ENCODE results near the gene MRPS9.

Gene MRPS9

GRCh38 chr2:105117565-105117964 is 79.7 kb downstream of the MRPS9 start:
- DNase-seq (ENCODE audit: low spot score), result no peak
- TF ChIP-seq, protein P1, sequence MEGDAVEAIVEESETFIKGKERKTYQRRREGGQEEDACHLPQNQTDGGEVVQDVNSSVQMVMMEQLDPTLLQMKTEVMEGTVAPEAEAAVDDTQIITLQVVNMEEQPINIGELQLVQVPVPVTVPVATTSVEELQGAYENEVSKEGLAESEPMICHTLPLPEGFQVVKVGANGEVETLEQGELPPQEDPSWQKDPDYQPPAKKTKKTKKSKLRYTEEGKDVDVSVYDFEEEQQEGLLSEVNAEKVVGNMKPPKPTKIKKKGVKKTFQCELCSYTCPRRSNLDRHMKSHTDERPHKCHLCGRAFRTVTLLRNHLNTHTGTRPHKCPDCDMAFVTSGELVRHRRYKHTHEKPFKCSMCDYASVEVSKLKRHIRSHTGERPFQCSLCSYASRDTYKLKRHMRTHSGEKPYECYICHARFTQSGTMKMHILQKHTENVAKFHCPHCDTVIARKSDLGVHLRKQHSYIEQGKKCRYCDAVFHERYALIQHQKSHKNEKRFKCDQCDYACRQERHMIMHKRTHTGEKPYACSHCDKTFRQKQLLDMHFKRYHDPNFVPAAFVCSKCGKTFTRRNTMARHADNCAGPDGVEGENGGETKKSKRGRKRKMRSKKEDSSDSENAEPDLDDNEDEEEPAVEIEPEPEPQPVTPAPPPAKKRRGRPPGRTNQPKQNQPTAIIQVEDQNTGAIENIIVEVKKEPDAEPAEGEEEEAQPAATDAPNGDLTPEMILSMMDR (IDR thresholded peaks at IDR 0.05; ENCODE audit: extremely low read depth, missing control alignments), result no peak

DNA sequence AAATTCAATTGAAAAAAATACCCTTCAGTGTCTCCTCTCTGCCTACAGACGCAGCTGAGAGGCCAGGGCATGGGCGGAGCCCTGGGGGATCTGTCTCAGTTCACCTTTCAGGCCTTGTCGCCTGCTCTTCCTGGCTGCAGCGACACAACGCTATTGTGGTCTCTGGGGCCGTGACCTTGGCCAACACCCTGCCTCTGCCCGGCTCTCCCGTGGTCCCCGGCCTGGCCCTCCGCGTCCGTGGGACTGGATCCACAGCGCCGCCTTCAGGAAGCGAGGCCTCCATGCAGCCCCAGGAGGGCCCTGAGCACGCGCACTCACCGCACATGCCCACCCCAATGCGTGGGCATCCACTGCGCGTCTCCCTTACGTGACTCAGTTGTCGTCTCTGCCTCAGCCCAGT is 81.1 kb downstream of the MRPS9 start:
- TF ChIP-seq, protein P1 (IDR thresholded peaks at IDR 0.05; ENCODE audit: extremely low read depth, missing control alignments), result no peak
- DNase-seq (ENCODE audit: low spot score), result no peak

DNA sequence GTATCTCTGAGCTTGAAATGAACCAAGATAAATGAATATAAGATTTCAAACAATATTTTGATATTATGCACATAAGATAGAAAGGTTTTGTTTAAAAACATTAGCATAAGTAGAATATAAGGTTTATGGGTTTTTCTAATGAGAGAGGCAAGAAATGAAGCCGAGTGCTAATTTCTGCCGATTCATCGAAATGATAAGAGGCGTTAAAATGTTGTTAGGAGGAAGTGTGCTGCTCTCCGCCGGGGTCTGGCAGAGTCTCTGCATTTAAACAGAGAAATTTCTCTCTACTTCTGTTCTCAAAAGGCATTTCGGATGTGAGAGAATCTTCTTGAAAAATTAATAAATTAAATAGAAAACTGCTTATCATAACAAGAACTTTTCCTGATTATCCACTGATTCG is 83.6 kb downstream of the MRPS9 start:
- TF ChIP-seq, protein P1 (IDR thresholded peaks at IDR 0.05; ENCODE audit: extremely low read depth, missing control alignments), result no peak
- DNase-seq (ENCODE audit: low spot score), result no peak

- DNase-seq (ENCODE audit: low spot score), result no peak
- TF ChIP-seq, protein P1 (IDR thresholded peaks at IDR 0.05; ENCODE audit: extremely low read depth, missing control alignments), result no peak
Measured at GRCh38 chr2:105125428-105125827, 87.6 kb downstream of the MRPS9 start.

DNA sequence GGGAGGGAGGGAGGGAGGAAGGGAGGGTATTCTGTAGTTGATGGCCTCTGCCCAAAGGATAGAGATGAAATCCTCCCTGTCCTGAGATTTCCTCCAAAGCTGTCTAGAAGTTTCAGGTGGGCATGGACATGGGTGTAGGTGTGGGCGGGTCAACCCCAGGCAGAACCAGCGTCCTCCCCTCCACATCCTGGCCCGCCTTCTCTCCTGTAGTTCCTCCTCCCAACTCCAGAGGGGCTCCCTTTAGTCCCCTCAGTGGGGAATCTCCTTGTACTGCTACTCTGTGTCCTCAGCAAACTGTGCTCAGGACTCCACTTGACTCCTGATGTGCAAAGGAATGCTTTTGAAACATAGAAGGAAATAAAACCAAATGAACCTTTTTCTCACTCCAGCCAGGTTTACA is 88.1 kb downstream of the MRPS9 start:
- DNase-seq (ENCODE audit: low spot score), result no peak

GRCh38 chr2:105126336-105126735 is 88.5 kb downstream of the MRPS9 start:
- TF ChIP-seq, protein P1 (IDR thresholded peaks at IDR 0.05; ENCODE audit: extremely low read depth, missing control alignments), result no peak
- no peak for DNase-seq (ENCODE audit: low spot score)

More for the DNA sequence above, 88.1 kb downstream of the MRPS9 start:
- TF ChIP-seq, protein P1 (IDR thresholded peaks at IDR 0.05; ENCODE audit: extremely low read depth, missing control alignments), result no peak

- TF ChIP-seq, protein P1 (IDR thresholded peaks at IDR 0.05; ENCODE audit: extremely low read depth, missing control alignments), result no peak
- DNase-seq (ENCODE audit: low spot score), result no peak
Measured at GRCh38 chr2:105127289-105127915, 89.5 kb downstream of the MRPS9 start.

Measured in GM20000 (cell line).